Body of pancreas (tissue), 4 donors: ENCODE results near the gene SERINC2. TPM values are rescaled to one million over a fixed set of nuclear protein-coding genes. Genes with fewer than 3 reads are reported as not detected.

Source experiments
- ATAC-seq: fragments of 150-250 bp; one replicate; pipeline ENCODE4 v1.9.1; 2016
- DNase-seq, 4 donors: peaks; one replicate each; pipeline ENCODE4 v3.0.0-alpha.2; 2019
- H3K27ac ChIP-seq, 4 donors: fragments of 200-600 bp; sonication (generic); 1 replicate in 3 of 4; 2 replicates in 1 of 4; pipeline versions ENCODE4 v1.5.1 to v1.6.1; 2016 to 2019; ENCODE audit warnings: mild to moderate bottlenecking in 1 of 4, mixed read lengths in 1 of 4, moderate library complexity in 1 of 4
- H3K27me3 ChIP-seq, 2 donors: fragments of 200-600 bp; sonication (generic); one replicate each; pipeline ENCODE4 v1.6.0; 2016; ENCODE audit warnings: mild to moderate bottlenecking in 1 of 2
- H3K36me3 ChIP-seq, 2 donors: fragments of 200-600 bp; sonication (generic); replicated peaks in 1 of 2; 2 replicates each; pipeline ENCODE4 v1.5.1; 2016; ENCODE audit warnings: low read depth in 2 of 2; ENCODE audit not compliant: insufficient read depth in 1 of 2
- H3K4me1 ChIP-seq: fragments of 200-600 bp; sonication (generic); one replicate; pipeline ENCODE4 v1.6.0; 2016
- H3K4me3 ChIP-seq, 2 donors: fragments of 200-600 bp; sonication (generic); 1 replicate in 1 of 2; 2 replicates in 1 of 2; pipeline ENCODE4 v1.5.1; 2016 to 2019
- H3K9me3 ChIP-seq, 3 donors: fragments of 200-600 bp; sonication (generic); 1 replicate in 2 of 3; 2 replicates in 1 of 3; pipeline ENCODE4 v1.5.1; 2016
- POLR2A ChIP-seq, 3 donors: fragments of 450-650 bp; IDR thresholded peaks; one replicate each; pipeline ENCODE4 v1.6.1; 2016; ENCODE audit warnings: antibody characterized with exemption in 3 of 3, mild to moderate bottlenecking in 2 of 3
- WGBS, 2 donors: methylation state at CpG; one replicate each; pipeline ENCODE4 v1.1.5; 2017; 5-methylcytosine and 5-hydroxymethylcytosine counted together
- intact Hi-C: fragments of 100-400 bp; cut with DNase I; formaldehyde crosslinking; loops from one replicate; pipeline ENCODE4 v1.15.1; 2023
- total RNA-seq, 2 donors: library from RNA; depleted of rRNA; stranded (reverse); fragments of >200 nt; gene quantifications; one replicate each; pipeline ENCODE4 v1.1.0, GENCODE V29; 2016
- TF ChIP-seq, protein P1 (sequence below), 7 experiments: fragments of 450-650 bp in 4 of 7; fragments of 200-600 bp in 3 of 7; sonication (generic) in 3 of 7; IDR thresholded peaks; one replicate each; pipeline ENCODE4 v1.5.1; 2016 to 2019; ENCODE audit warnings: antibody characterized with exemption in 7 of 7

Gene SERINC2
- total RNA-seq, 2 donors from 2014 or later: 14.5 to 41.2 TPM

DNA sequence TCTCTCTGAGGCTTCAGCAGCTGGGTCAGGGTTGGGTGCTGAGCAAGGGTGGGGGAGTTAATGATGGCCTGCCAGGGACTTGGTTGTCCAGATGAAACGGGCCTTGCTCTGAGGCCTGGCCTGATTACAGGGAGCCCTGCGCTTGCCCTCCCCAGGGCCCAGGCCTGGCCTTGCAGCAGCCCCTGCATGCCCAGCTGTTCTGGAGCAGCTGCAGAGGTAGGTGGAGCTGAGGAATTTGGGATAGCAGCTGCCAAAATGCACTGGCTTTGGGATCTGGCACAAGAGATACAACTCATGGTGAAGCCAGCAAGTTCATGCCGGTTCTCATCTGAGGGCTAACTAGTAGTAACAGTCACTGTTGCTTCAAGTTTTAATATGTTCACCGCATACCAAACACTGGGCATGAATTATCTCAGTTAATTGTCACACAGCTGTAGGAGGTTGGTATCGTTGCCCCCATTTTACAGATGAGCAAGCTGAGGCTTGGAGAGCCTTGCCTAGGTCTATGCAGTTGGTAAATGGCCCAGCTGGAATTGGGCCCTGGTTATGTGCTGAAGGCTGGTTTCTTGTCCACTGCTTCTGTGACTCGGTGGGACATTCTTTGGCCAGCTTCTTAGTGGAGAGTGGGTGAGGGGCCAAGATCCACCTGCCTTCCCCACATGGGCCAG, 7.3 kb upstream of the SERINC2 start:
- WGBS, 2 donors: 89 to 91% methylated on average over 4 to 6 of the region's 6 CpGs
- intact Hi-C loops: no loop called here
- Histone ChIP-seq H3K4me3 (no peak overlapping the region), H3K27me3 (no peaks in the 10 kb centered on the region), H3K36me3 (no peaks in the 10 kb centered on the region), H3K4me1 (no peaks in the 10 kb centered on the region), H3K27ac (no peak overlapping the region), H3K9me3 (no peaks in the 10 kb centered on the region)
- TF ChIP-seq, protein P1, sequence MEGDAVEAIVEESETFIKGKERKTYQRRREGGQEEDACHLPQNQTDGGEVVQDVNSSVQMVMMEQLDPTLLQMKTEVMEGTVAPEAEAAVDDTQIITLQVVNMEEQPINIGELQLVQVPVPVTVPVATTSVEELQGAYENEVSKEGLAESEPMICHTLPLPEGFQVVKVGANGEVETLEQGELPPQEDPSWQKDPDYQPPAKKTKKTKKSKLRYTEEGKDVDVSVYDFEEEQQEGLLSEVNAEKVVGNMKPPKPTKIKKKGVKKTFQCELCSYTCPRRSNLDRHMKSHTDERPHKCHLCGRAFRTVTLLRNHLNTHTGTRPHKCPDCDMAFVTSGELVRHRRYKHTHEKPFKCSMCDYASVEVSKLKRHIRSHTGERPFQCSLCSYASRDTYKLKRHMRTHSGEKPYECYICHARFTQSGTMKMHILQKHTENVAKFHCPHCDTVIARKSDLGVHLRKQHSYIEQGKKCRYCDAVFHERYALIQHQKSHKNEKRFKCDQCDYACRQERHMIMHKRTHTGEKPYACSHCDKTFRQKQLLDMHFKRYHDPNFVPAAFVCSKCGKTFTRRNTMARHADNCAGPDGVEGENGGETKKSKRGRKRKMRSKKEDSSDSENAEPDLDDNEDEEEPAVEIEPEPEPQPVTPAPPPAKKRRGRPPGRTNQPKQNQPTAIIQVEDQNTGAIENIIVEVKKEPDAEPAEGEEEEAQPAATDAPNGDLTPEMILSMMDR (IDR thresholded peaks at IDR 0.05): no peak
- no peak for TF ChIP-seq POLR2A (IDR thresholded peaks at IDR 0.05)
- DNase-seq (no peak), ATAC-seq (no peak)

DNA sequence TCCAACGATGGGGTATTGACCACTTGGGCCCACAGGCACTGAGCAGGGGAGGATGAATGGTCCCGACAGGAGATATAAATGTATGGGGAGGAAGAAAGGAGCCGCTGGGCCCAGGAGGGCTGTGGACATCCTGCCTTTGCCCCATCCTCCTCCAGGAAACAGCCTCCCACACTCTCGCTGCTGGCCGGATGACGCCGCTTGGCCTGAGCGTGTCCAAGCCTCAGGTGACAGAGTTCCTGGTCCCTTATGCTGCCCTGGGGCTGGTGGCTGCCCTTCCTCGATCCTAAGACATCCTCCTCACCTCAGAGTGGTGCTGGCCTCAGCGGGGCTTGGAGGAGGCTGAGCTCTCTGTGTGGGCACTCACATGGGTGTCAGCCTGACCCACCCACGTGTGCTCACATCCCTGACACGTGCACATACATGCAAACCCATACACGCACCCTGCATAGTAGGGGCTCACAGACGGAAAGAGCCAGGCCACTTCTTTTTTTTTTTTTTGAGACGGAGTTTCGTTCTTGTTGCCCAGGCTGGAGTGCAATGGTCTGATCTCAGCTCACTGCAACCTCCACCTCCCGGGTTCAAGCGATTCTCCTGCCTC, 5.9 kb upstream of the SERINC2 start:
- Histone ChIP-seq H3K9me3 (no peaks in the 10 kb centered on the region), H3K27ac (no peak overlapping the region), H3K4me1 (peaks cover 1% of the 10 kb centered on the region), H3K4me3 (no peak overlapping the region), H3K27me3 (no peaks in the 10 kb centered on the region), H3K36me3 (no peaks in the 10 kb centered on the region)
- TF ChIP-seq, protein P1 (IDR thresholded peaks at IDR 0.05): no peak
- TF ChIP-seq POLR2A (IDR thresholded peaks at IDR 0.05): no peak
- intact Hi-C loops: no loop called here
- no peak for ATAC-seq
- DNase-seq: no peak
- WGBS, 2 donors: 76 to 87% methylated on average over 13 to 18 of the region's 18 CpGs

DNA sequence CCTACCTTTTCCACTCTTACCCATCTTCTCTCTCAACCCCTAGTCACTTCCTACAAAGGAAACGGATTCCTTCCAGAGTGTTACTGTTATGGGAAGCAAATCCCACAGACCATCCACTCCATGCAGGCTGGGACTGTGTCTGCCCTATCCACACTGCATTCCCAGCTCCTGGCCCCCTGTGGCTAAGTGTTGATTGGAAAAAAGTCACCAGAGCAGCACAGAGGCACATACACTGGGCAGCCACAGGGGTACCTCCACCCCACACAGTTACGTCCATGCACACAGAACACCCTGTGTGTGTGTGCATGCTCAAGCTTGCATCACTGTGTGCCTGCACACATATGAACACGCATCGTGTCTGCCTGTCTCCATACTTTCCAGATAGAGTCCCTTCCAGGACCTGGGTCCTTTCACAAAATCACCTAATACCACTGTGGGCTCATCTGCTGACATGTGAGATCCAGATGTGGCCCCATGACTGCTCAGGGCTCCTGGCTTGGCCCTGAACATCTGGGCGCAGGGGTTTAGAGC, 4.2 kb upstream of the SERINC2 start:
- Histone ChIP-seq H3K27me3 (no peaks in the 10 kb centered on the region), H3K27ac (no peak overlapping the region), H3K4me1 (peaks cover 11% of the 10 kb centered on the region), H3K4me3 (no peak overlapping the region), H3K36me3 (no peaks in the 10 kb centered on the region), H3K9me3 (no peaks in the 10 kb centered on the region)
- no peak for DNase-seq
- WGBS, 2 donors: 80 to 83% methylated on average over 3 to 5 of the region's 5 CpGs
- no peak for ATAC-seq
- no peak for TF ChIP-seq POLR2A (IDR thresholded peaks at IDR 0.05)
- TF ChIP-seq, protein P1 (IDR thresholded peaks at IDR 0.05): no peak
- intact Hi-C loops: no loop called here

DNA sequence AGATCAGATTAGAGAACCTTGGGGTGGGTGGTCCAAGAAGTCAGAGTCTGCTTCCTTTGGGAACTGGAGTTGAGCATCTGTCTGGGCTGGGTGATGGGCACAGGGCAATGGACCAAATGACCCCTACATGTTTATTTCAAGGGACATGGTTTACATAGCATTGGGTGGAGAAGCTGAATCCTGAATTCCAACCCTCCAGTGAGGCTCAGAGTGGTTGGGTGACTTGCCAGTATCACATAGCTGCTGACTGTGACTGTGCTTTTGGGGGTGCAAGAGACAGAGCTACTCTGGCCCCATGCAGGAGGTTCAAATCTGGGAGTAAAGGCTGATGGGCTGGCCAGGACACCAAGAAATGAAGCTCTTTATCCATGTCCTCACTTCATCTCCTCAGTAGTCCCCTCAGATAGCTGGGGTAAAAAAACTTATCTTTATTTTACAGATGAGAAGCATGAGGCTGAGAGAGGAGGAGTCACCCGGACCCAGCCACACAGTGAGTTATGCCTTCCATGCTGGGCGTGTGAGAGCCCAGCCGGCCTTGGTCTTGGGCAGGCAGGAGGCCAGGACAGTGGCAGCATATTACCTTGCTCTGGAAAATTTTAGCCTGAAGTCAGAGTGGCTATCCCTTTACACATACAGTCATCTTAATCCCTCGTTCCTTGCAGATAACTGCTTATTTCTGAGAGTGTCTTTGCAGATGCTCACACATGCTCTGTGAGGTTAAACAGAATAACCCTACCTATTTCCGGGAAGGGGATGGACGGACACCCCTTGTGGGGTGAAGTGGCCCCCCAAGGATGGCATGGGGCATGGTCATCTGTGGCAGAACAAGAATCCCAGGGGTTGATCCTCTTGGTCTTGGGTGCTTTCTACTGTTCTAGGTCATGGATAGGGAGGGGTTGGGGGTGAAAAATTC, 2.8 kb upstream of the SERINC2 start:
- DNase-seq (no peak), ATAC-seq (no peak)
- peaks cover 20% of the 10 kb centered on the region for H3K4me1 ChIP-seq
- no peak overlapping the region for H3K27ac ChIP-seq
- H3K36me3 ChIP-seq: no peaks in the 10 kb centered on the region
- TF ChIP-seq, protein P1 (IDR thresholded peaks at IDR 0.05): no peak
- TF ChIP-seq POLR2A (IDR thresholded peaks at IDR 0.05): no peak
- H3K4me3 ChIP-seq: no peak overlapping the region
- no peaks in the 10 kb centered on the region for H3K9me3 ChIP-seq
- intact Hi-C loops: no loop called here
- 47 to 48% methylated on average over 4 to 6 of the region's 6 CpGs for WGBS, 2 donors
- H3K27me3 ChIP-seq: no peaks in the 10 kb centered on the region
